Breast epithelium (tissue), 4 donors: Measurements from ENCODE around the gene PSG7. TPM values are rescaled to one million over a fixed set of nuclear protein-coding genes. Genes with fewer than 3 reads are reported as not detected.
A peak's percentile ranks its signal among the peaks of the same experiment; 100 is the strongest.
"Not testable (repeated sequence)": the region's sequence is repeated elsewhere in the genome, so short reads cannot be mapped to it uniquely, and the experiment has no call there.

Source experiments
- DNase-seq, 2 donors: peaks; one replicate each; pipeline ENCODE4 v3.0.0-alpha.2; 2019; ENCODE audit warnings: low spot score in 2 of 2
- H3K27ac ChIP-seq, 2 donors: fragments of 200-600 bp; sonication (generic) in 1 of 2; one replicate each; pipeline ENCODE4 v1.5.1; 2016 to 2019; ENCODE audit warnings: mild to moderate bottlenecking in 1 of 2
- H3K27me3 ChIP-seq, 2 donors: fragments of 200-600 bp; sonication (generic) in 1 of 2; one replicate each; pipeline versions ENCODE4 v1.5.1 to v1.6.0; 2017 to 2019; ENCODE audit warnings: control low read depth in 1 of 2, mild to moderate bottlenecking in 1 of 2
- H3K36me3 ChIP-seq: fragments of 200-600 bp; one replicate; pipeline ENCODE4 v1.5.1; 2019
- H3K4me1 ChIP-seq, 2 donors: fragments of 200-600 bp; sonication (generic); one replicate each; pipeline ENCODE4 v1.5.1; 2016 to 2019; ENCODE audit warnings: control low read depth in 1 of 2
- H3K4me3 ChIP-seq, 3 donors: fragments of 200-600 bp; sonication (generic); 1 replicate in 2 of 3; 2 replicates in 1 of 3; pipeline ENCODE4 v1.5.1; 2016 to 2019; ENCODE audit warnings: mild to moderate bottlenecking in 3 of 3, moderate library complexity in 2 of 3
- H3K9me3 ChIP-seq, 2 donors: fragments of 200-600 bp; sonication (generic) in 1 of 2; one replicate each; pipeline ENCODE4 v1.5.1; 2016 to 2019; ENCODE audit warnings: control low read depth in 1 of 2
- CTCF ChIP-seq, 3 donors: fragments of 450-650 bp; IDR thresholded peaks; one replicate each; pipeline ENCODE4 v1.5.1; 2016 to 2017; ENCODE audit warnings: antibody characterized with exemption in 3 of 3, mild to moderate bottlenecking in 3 of 3, moderate library complexity in 3 of 3
- POLR2A ChIP-seq: fragments of 450-650 bp; IDR thresholded peaks from one replicate; pipeline ENCODE4 v1.6.1; 2016; ENCODE audit warnings: antibody characterized with exemption, mild to moderate bottlenecking, moderate library complexity
- POLR2AphosphoS5 ChIP-seq, 3 donors: sonication (generic); formaldehyde crosslinking; IDR thresholded peaks; one replicate each; pipeline ENCODE4 v1.6.1; 2017; ENCODE audit warnings: antibody characterized with exemption in 3 of 3
- intact Hi-C: fragments of 100-400 bp; cut with DNase I; formaldehyde crosslinking; loops from one replicate; pipeline ENCODE4 v1.15.1; 2023; ENCODE audit warnings: low total_unique reads
- total RNA-seq, 3 donors: library from RNA; depleted of rRNA; stranded (reverse); fragments of >200 nt; gene quantifications; one replicate each; pipeline ENCODE4 v1.1.0, GENCODE V29; 2016

The PSG7 gene
- total RNA-seq, 3 donors from 2014 or later = not detected

DNA sequence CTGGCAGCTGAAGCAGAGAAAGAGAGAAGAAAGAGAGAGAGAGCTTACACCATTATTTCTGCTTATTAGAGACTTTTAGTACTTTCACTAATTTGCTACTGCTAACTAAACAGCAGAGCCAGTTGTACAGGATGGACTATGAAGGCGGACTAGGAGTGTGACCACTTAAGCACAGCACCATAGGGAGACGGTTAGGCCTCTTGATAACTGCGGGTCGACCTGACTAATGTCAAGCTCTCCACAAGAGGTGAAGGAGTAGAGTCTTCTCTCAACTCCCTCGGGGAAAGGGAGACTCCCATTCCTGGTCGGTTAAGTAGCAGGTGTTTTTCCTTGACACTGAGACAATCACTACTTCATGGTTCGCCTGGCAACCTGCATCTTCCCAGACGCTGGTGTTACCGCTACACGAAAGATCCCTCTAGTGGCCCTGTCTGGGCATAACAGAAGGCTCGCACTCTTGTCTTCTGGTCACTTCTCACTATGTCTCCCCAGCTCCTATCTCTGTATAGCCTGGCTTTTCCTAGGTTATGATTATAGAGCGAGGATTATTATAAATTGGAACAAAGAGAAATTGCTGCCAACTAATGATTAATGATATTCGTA is 5.3 kb upstream of the PSG7 start:
- DNase-seq = no peak
- peak in 1 of 3 donors; percentile 29 for TF ChIP-seq CTCF (IDR thresholded peaks at IDR 0.05)
- no peak for TF ChIP-seq POLR2AphosphoS5 (IDR thresholded peaks at IDR 0.05)
- TF ChIP-seq POLR2A = no peak
- Histone ChIP-seq H3K27me3 (no peaks in the 10 kb centered on the region), H3K27ac (no peak overlapping the region), H3K36me3 (no peaks in the 10 kb centered on the region), H3K9me3 (no peaks in the 10 kb centered on the region), H3K4me1 (no peaks in the 10 kb centered on the region), H3K4me3 (no peak overlapping the region)
- intact Hi-C loops = no loop called here

DNA sequence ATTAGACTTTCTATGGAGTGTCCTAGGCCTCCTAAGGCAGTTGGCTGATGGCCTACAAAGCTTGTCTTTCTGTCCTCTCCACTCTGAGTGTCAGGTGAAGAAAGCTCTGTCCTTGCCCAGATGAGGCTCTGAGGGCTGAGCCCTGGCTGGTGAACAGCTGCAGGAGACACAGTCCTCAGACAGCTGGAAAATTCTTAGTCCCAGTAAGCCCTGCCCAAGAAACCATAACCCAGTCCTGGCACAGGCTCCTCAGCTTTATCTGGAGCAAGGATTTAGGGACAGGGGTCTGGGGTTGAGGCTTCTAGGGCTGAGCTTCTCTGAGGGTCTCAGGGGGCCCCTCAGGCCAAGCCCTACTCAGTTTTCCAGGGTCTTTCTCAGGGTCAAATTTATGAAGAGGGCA is 2.3 kb downstream of the PSG7 start:
- H3K27ac ChIP-seq, H3K9me3 ChIP-seq, H3K4me1 ChIP-seq, H3K27me3 ChIP-seq, intact Hi-C loops, H3K4me3 ChIP-seq, H3K36me3 ChIP-seq: not testable (repeated sequence)
- peak in 1 of 2 donors; percentile 40 for DNase-seq

- H3K9me3 ChIP-seq, H3K4me3 ChIP-seq, H3K4me1 ChIP-seq, DNase-seq, H3K27me3 ChIP-seq, intact Hi-C loops, H3K36me3 ChIP-seq: not testable (repeated sequence)
- peak overlapping the region; percentile 64 to 66 for H3K27ac ChIP-seq
These were observed 2.8 kb downstream of the PSG7 start for GRCh38 chr19:42934183-42934582.

DNA sequence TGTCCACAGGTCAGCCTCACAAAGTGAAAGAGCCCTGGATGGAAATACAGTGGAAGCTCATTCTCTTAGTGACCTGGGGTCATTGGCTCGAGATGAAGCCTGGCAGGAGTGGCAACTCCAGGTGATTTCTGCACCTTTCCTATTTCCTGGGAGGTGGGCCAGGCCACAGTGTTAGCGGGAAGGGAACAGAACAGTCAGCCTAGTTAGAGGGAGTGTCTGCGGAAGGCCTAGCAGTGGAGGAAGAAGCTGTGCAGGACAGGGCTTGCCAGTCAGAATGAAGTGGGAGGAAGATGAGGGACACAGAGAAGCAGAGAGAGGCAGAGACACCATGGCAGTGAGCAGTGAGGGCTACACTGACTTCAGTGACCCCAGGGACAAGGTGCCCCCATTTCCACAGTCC is 3.6 kb downstream of the PSG7 start:
- intact Hi-C loops, H3K4me3 ChIP-seq, H3K27me3 ChIP-seq, H3K4me1 ChIP-seq, H3K36me3 ChIP-seq, H3K9me3 ChIP-seq: not testable (repeated sequence)
- H3K27ac ChIP-seq = peak overlapping the region; percentile 64 to 66
- DNase-seq = peak in 1 of 2 donors; percentile 35

DNA sequence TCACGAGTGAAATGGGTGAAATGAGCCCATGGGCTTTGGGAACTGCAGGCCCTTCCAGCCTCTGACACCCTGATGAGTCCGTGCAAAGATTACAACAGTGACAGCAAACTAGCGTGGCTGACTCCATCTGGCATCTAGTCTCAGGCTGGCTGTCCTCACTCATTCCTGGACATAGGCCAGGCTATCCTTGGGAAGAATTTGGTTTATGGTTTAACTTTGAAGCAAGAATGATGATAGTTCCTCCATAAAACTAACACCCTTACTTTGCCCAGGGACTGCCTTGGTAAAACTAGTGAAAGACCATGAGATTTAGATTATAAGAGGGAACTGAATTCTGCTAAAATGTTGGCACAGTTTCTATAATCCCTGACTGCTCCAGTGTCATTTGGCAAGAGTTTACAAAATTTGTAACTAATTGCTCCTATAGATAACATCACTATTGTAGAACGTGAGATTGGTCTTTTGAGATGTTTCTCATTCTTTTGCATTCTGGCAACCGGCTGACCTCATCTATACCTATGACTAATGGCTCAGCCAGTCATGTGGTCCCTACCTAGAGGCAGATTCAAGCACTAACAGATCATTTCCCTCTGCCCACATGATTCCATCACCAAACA is 4.4 kb downstream of the PSG7 start:
- DNase-seq = peak in 1 of 2 donors; percentile 49
- intact Hi-C loops = not testable (repeated sequence)

DNA sequence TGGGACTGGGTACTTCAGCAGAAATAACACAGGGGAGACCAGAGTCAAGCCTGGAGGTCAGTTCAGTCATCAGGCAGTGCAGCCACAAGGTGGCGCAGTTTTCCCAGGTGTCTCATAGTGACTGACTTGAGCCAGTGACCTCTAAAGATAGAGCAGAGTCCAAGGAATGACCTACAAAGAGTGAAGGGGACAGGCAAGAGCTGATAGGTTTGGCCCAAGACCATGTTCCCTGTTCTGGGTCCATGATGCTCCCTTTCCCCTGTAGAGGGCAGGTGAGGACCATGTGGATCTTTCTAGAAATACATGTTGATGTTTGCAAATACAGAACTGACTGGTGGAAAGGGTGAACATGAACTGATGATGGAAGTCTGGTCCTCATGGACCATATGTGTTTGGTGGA is 6.8 kb downstream of the PSG7 start:
- TF ChIP-seq CTCF (IDR thresholded peaks at IDR 0.05) = peak in 1 of 3 donors; percentile 16

More for the DNA sequence above, 4.4 kb downstream of the PSG7 start:
- not testable (repeated sequence) for H3K4me1 ChIP-seq, H3K27me3 ChIP-seq, H3K9me3 ChIP-seq, H3K4me3 ChIP-seq, H3K36me3 ChIP-seq
- H3K27ac ChIP-seq = peak overlapping the region; percentile 23 to 65

GRCh38 chr19:42928896-42929295 is 8.1 kb downstream of the PSG7 start:
- no peak overlapping the region for H3K4me3 ChIP-seq
- no peaks in the 10 kb centered on the region for H3K27me3 ChIP-seq
- H3K4me1 ChIP-seq = no peaks in the 10 kb centered on the region
- no peaks in the 10 kb centered on the region for H3K9me3 ChIP-seq
- H3K36me3 ChIP-seq = no peaks in the 10 kb centered on the region
- DNase-seq = no peak
- no peak for TF ChIP-seq CTCF (IDR thresholded peaks at IDR 0.05)
- TF ChIP-seq POLR2A = no peak
- no peak for TF ChIP-seq POLR2AphosphoS5 (IDR thresholded peaks at IDR 0.05)
- no peak overlapping the region for H3K27ac ChIP-seq
- intact Hi-C loops = no loop called here

More for the DNA sequence above, 6.8 kb downstream of the PSG7 start:
- DNase-seq, H3K36me3 ChIP-seq, H3K4me3 ChIP-seq, H3K27me3 ChIP-seq, H3K9me3 ChIP-seq, H3K4me1 ChIP-seq, H3K27ac ChIP-seq, intact Hi-C loops: not testable (repeated sequence)
